Measurements from ENCODE around the gene RARG.
"Not testable (repeated sequence)": the region's sequence is repeated elsewhere in the genome, so short reads cannot be mapped to it uniquely, and the experiment has no call there.

GRCh38 chr12:53163008-53163407 is 69.0 kb downstream of the RARG start:
- not testable (repeated sequence) for TF ChIP-seq CTCF (IDR thresholded peaks at IDR 0.05); ZFX (IDR thresholded peaks at IDR 0.05; ENCODE audit: borderline replicate concordance)

Measured in 22Rv1 (cell line).